GM12873 (cell line): ENCODE measurements around the gene CYP3A5.

Experiments used
- TF ChIP-seq, protein P1 (sequence below): IDR thresholded peaks from 2 replicates; pipeline ENCODE4 v1.5.1; 2012; ENCODE audit warnings: low read depth, mild to moderate bottlenecking, moderate library complexity, low read length, control low read depth; ENCODE audit not compliant: insufficient read depth; ENCODE audit errors: missing control alignments

CYP3A5 gene

DNA sequence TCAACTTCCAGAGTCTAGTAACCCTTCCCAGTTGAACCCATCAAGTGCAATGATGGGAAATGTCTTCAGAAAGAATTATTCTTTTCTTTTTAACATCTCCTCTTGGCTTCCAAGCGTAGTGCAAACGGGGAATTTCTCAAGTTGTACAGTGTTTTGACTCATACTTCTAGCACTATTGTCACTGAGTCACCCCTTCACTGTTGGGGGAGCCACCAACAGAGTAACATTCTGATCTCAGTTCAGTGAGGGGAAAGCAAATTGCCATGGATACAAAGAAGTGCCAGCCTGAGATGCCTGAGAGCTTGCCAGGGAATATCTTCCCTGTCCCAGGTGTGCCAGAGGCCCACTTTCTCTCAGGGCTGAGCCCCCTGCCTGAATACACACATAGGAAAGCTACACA, 31.0 kb downstream of the CYP3A5 start:
- TF ChIP-seq, protein P1, sequence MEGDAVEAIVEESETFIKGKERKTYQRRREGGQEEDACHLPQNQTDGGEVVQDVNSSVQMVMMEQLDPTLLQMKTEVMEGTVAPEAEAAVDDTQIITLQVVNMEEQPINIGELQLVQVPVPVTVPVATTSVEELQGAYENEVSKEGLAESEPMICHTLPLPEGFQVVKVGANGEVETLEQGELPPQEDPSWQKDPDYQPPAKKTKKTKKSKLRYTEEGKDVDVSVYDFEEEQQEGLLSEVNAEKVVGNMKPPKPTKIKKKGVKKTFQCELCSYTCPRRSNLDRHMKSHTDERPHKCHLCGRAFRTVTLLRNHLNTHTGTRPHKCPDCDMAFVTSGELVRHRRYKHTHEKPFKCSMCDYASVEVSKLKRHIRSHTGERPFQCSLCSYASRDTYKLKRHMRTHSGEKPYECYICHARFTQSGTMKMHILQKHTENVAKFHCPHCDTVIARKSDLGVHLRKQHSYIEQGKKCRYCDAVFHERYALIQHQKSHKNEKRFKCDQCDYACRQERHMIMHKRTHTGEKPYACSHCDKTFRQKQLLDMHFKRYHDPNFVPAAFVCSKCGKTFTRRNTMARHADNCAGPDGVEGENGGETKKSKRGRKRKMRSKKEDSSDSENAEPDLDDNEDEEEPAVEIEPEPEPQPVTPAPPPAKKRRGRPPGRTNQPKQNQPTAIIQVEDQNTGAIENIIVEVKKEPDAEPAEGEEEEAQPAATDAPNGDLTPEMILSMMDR = no peak

- TF ChIP-seq, protein P1 = no peak
These were observed 34.2 kb downstream of the CYP3A5 start for GRCh38 chr7:99645590-99645989.

DNA sequence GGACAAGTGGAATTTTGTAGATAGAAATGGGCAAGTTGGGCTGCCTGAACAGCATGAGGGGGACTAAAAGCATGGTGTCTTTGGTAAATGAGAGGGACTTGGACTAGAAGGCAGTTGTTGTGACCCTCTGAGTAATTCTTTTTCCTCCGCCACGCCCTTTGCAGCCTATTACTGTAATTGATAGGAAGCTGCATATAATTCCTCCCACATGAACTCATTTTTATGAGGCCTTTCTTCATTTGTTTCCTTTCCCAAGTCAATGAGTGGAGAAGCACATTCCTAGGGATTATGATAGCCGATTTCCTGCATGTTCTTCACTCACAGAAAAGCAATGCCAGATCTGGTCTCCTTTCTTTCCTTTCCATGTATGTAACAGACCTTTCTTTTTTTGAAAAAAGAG, 35.4 kb downstream of the CYP3A5 start:
- TF ChIP-seq, protein P1 = no peak

GRCh38 chr7:99643464-99643863, 36.3 kb downstream of the CYP3A5 start:
- TF ChIP-seq, protein P1 = no peak

- TF ChIP-seq, protein P1 = no peak
These were observed 37.8 kb downstream of the CYP3A5 start for GRCh38 chr7:99642027-99642426.

DNA sequence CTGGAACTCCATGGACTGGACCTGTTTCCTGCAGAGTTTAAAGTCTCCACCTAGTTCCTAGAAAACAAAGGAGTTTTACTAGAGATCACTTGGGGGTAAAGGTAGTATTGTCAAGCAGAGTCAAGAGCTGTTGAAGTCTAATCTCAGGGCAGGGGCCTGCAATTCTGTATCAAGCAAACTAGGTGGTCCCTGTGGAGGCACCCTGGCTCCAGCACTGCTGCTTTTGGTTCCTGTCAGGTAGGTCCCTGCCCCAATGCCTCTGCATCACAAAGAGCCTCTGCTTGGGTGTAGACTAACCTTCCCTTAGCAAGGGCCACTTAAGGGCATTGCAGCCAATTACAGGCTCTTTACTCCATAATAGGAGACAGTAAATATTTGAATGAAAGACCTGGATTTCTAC, 40.5 kb downstream of the CYP3A5 start:
- TF ChIP-seq, protein P1 = no peak

GRCh38 chr7:99638731-99639130, 41.1 kb downstream of the CYP3A5 start:
- TF ChIP-seq, protein P1 = no peak
